K562 (cell line): ENCODE measurements around the gene SLC43A2. TPM values are rescaled to one million over a fixed set of nuclear protein-coding genes. Genes with fewer than 3 reads are reported as not detected.

ENCODE experiments used
- CGGBP1 ChIP-seq: fragments of 250-450 bp; sonication (Bioruptor Pico); IDR thresholded peaks from 2 replicates; pipeline ENCODE4 v1.9.0; 2021; ENCODE audit warnings: mild to moderate bottlenecking
- DNMT1 ChIP-seq: fragments of 450-650 bp; IDR thresholded peaks from 2 replicates; pipeline ENCODE4 v1.6.1; 2016; ENCODE audit warnings: antibody characterized with exemption, mild to moderate bottlenecking
- GTF2F1 ChIP-seq: IDR thresholded peaks from 2 replicates; pipeline ENCODE4 v1.6.1; 2011; ENCODE audit warnings: low read depth, low read length, improper control_type of control experiment
- HDAC8 ChIP-seq: fragments of 450-650 bp; IDR thresholded peaks from 2 replicates; pipeline ENCODE4 v1.6.1; 2016; ENCODE audit warnings: mild to moderate bottlenecking, missing genetic modification characterization, moderate library complexity, missing compliant biosample characterization
- LCOR ChIP-seq: sonication (generic); formaldehyde crosslinking; IDR thresholded peaks from 2 replicates; pipeline ENCODE4 v1.8.0; 2022; ENCODE audit warnings: mild to moderate bottlenecking, missing genetic modification reagents
- MAX ChIP-seq: sonication (generic); formaldehyde crosslinking; IDR thresholded peaks from 2 replicates; pipeline ENCODE4 v1.9.0; 2022; ENCODE audit warnings: mild to moderate bottlenecking, missing genetic modification reagents
- MEF2A ChIP-seq: IDR thresholded peaks from 2 replicates; pipeline ENCODE4 v1.6.1; 2011; ENCODE audit warnings: low read depth, mild to moderate bottlenecking, low read length, moderate library complexity; ENCODE audit not compliant: control insufficient read depth
- NCOA1 ChIP-seq: fragments of 450-650 bp; IDR thresholded peaks from 2 replicates; pipeline ENCODE4 v1.6.1; 2016; ENCODE audit warnings: low read depth
- NCOR1 ChIP-seq: fragments of 450-650 bp; IDR thresholded peaks from 2 replicates; pipeline ENCODE4 v1.6.1; 2016; ENCODE audit warnings: mild to moderate bottlenecking, moderate library complexity
- PBX2 ChIP-seq, 2 experiments: IDR thresholded peaks in 1 of 2; conservative IDR thresholded peaks in 1 of 2; 2 replicates each; pipeline ENCODE4 v1.6.1; 2016; ENCODE audit warnings: low read depth in 2 of 2, mild to moderate bottlenecking in 1 of 2, missing compliant biosample characterization in 1 of 2, missing genetic modification characterization in 1 of 2, moderate library complexity in 1 of 2
- PCBP2 ChIP-seq: fragments of 200-400 bp; formaldehyde crosslinking; IDR thresholded peaks from 2 replicates; pipeline ENCODE4 v1.6.1; 2018; ENCODE audit warnings: low read length, low read depth, mild to moderate bottlenecking, moderate library complexity; ENCODE audit not compliant: poor library complexity, severe bottlenecking
- RBM39 ChIP-seq: fragments of 200-400 bp; formaldehyde crosslinking; optimal IDR thresholded peaks from 2 replicates; pipeline ENCODE3; 2018; ENCODE audit warnings: low read depth, low read length
- RCOR1 ChIP-seq, 2 experiments: IDR thresholded peaks; 2 replicates each; pipeline ENCODE4 v1.6.1; 2012; ENCODE audit warnings: low read depth in 2 of 2, low read length in 2 of 2, borderline replicate concordance in 1 of 2, improper control_type of control experiment in 1 of 2
- SNAPC5 ChIP-seq: fragments of 250-450 bp; sonication (Bioruptor Pico); IDR thresholded peaks from 2 replicates; pipeline ENCODE4 v1.8.0; 2021; ENCODE audit warnings: moderate library complexity, mild to moderate bottlenecking, inconsistent platforms
- SP2 ChIP-seq: IDR thresholded peaks from 2 replicates; pipeline ENCODE4 v1.6.1; 2011; ENCODE audit warnings: mild to moderate bottlenecking, low read depth, low read length, moderate library complexity; ENCODE audit not compliant: poor library complexity, severe bottlenecking; ENCODE audit errors: extremely low read depth
- TAL1 ChIP-seq: fragments of 450-650 bp; IDR thresholded peaks from 2 replicates; pipeline ENCODE4 v1.6.1; 2016; ENCODE audit warnings: mild to moderate bottlenecking
- TCFL5 ChIP-seq: fragments of 250-450 bp; sonication (Bioruptor Pico); conservative IDR thresholded peaks from 2 replicates; pipeline ENCODE4 v1.6.1; 2021; ENCODE audit warnings: mild to moderate bottlenecking, moderate library complexity, matching md5 sums
- USF1 ChIP-seq: sonication (generic); formaldehyde crosslinking; IDR thresholded peaks from 2 replicates; pipeline ENCODE4 v1.9.0; 2022; ENCODE audit warnings: mild to moderate bottlenecking, missing genetic modification reagents
- ZFX ChIP-seq: sonication (generic); formaldehyde crosslinking; IDR thresholded peaks from 2 replicates; pipeline ENCODE4 v1.8.0; 2022; ENCODE audit warnings: mild to moderate bottlenecking, missing genetic modification reagents, moderate library complexity
- ZNF354B ChIP-seq: fragments of 250-450 bp; sonication (Bioruptor Pico); IDR thresholded peaks from 2 replicates; pipeline ENCODE4 v1.4.0; 2020
- ZNF395 ChIP-seq: fragments of 200-800 bp; sonication (Bioruptor generic); IDR thresholded peaks from 2 replicates; pipeline ENCODE4 v1.6.1; 2017; ENCODE audit warnings: missing genetic modification characterization, missing compliant biosample characterization
- ZNF57 ChIP-seq: fragments of 450-650 bp; formaldehyde crosslinking; IDR thresholded peaks from 2 replicates; pipeline ENCODE4 v1.4.0; 2020; ENCODE audit warnings: mild to moderate bottlenecking, moderate library complexity
- ZNF75A ChIP-seq: fragments of 450-650 bp; formaldehyde crosslinking; IDR thresholded peaks from 2 replicates; pipeline ENCODE4 v1.4.0; 2020; ENCODE audit warnings: mild to moderate bottlenecking
- polyA plus RNA-seq, 8 experiments: library from polyadenylated mRNA; depleted of rRNA in 4 of 8; stranded (reverse) in 5 of 8; unstranded in 3 of 8; fragments of >200 nt; fragmentation: Nextera tagmentation in 2 of 8; fragmentation: Illumina TruSeq in 1 of 8; extraction: Ambion mirVana in 2 of 8; extraction: Trizol in 1 of 8; gene quantifications; 2 replicates each; pipeline versions ENCODE4 v1.2.1 to v1.2.3, GENCODE V29; 2011 to 2014; ENCODE audit warnings: inconsistent platforms in 1 of 8, missing spikeins in 1 of 8
- total RNA-seq, 7 experiments: library from RNA; depleted of rRNA in 6 of 7; stranded (reverse); fragments of >200 nt in 6 of 7; fragmentation: Illumina TruSeq in 2 of 7; extraction: Trizol in 2 of 7; gene quantifications; 2 replicates each; pipeline versions ENCODE4 v1.2.1 to v1.2.3, GENCODE V29; 2011 to 2021; ENCODE audit warnings: low replicate concordance in 1 of 7

The SLC43A2 gene
- total and polyA plus RNA-seq, 9 of the 15 experiments (the other 6 are each of a cell fraction or from before 2014, with no cell fraction given), result 0.03 to 10.2 (median 3.6) TPM

GRCh38 chr17:1649844-1650501, 21.3 kb upstream of the SLC43A2 start, which contains the start of gene RILP (continued):
- TF ChIP-seq RBM39 (no peak), NCOR1 (peak; percentile 90), NCOA1 (peak; percentile 75; the same call in 1 of the 2 replicates), MEF2A (no peak), PBX2 (CRISPR knock-in tag; IDR thresholded peaks at IDR 0.05; ENCODE audit: low read depth) (no peak), PBX2 (tag; conservative IDR thresholded peaks at IDR 0.05; ENCODE audit: low read depth) (no peak), CGGBP1 (CRISPR knock-in tag) (0 out of 2 replicates have a peak, but pooled peaks have one; percentile 5), ZNF75A (CRISPR knock-in tag) (no peak), DNMT1 (no peak), RCOR1 (IDR thresholded peaks at IDR 0.05; ENCODE audit: borderline replicate concordance in 1 of 2, low read depth in 2 of 2, low read length in 2 of 2) (peak in 1 of 2 experiments; percentile 73; a peak in 2 of 4 replicates), USF1 (peak; percentile 55), ZFX (0 out of 2 replicates have a peak, but pooled peaks have one; percentile 11), MAX (CRISPR knock-in tag) (peak; percentile 41), ZNF354B (CRISPR knock-in tag) (no peak), ZNF395 (peak; percentile 53; the same call in 1 of the 2 replicates), SNAPC5 (CRISPR knock-in tag) (no peak), HDAC8 (tag) (no peak), LCOR (peak; percentile 78; the same call in 1 of the 2 replicates), TCFL5 (no peak), GTF2F1 (peak; percentile 63; the same call in 1 of the 2 replicates), ZNF57 (no peak), PCBP2 (no peak), SP2 (no peak), TAL1 (peak; percentile 84)
